Rectal smooth muscle tissue (tissue), 1 donor: ENCODE results near the gene ZDHHC16.
A peak's percentile ranks its signal among the peaks of the same experiment; 100 is the strongest.
"Not testable (repeated sequence)": the region's sequence is repeated elsewhere in the genome, so short reads cannot be mapped to it uniquely, and the experiment has no call there.

Source experiments
- H3K27ac ChIP-seq: one replicate; pipeline ENCODE4 v1.7.0; 2013; ENCODE audit warnings: low read depth, low read length, inconsistent platforms
- H3K27me3 ChIP-seq: one replicate; pipeline ENCODE4 v1.7.0; 2013; ENCODE audit warnings: low read length; ENCODE audit not compliant: control insufficient read depth, insufficient read depth
- H3K36me3 ChIP-seq: one replicate; pipeline ENCODE4 v1.7.0; 2013; ENCODE audit warnings: low read length; ENCODE audit not compliant: control insufficient read depth, insufficient read depth
- H3K4me1 ChIP-seq: one replicate; pipeline ENCODE4 v1.7.0; 2013; ENCODE audit warnings: low read length; ENCODE audit not compliant: control insufficient read depth, insufficient read depth
- H3K4me3 ChIP-seq: one replicate; pipeline ENCODE4 v1.7.0; 2013; ENCODE audit warnings: low read length
- H3K9ac ChIP-seq: one replicate; pipeline ENCODE4 v1.7.0; 2013; ENCODE audit warnings: low read length

Gene ZDHHC16

GRCh38 chr10:97412891-97413304 lies 33.1 kb upstream of the ZDHHC16 start:
- Histone ChIP-seq H3K9ac (no peak overlapping the region), H3K27ac (no peak overlapping the region), H3K4me1 (no peaks in the 10 kb centered on the region), H3K27me3 (no peaks in the 10 kb centered on the region), H3K36me3 (no peaks in the 10 kb centered on the region), H3K4me3 (no peak overlapping the region)

- no peaks in the 10 kb centered on the region for H3K36me3 ChIP-seq
- H3K4me1 ChIP-seq: peaks cover 3% of the 10 kb centered on the region
- no peaks in the 10 kb centered on the region for H3K27me3 ChIP-seq
- H3K4me3 ChIP-seq: no peak overlapping the region
- H3K9ac ChIP-seq: no peak overlapping the region
- H3K27ac ChIP-seq: no peak overlapping the region
Observed at GRCh38 chr10:97416565-97416964, 29.4 kb upstream of the ZDHHC16 start.

- H3K9ac ChIP-seq, H3K4me3 ChIP-seq, H3K27me3 ChIP-seq, H3K36me3 ChIP-seq, H3K27ac ChIP-seq: not testable (repeated sequence)
- peaks cover 10% of the 10 kb centered on the region for H3K4me1 ChIP-seq
Observed at GRCh38 chr10:97423757-97424098, 22.2 kb upstream of the ZDHHC16 start.

- Histone ChIP-seq H3K27me3 (no peaks in the 10 kb centered on the region), H3K36me3 (peaks cover 13% of the 10 kb centered on the region), H3K4me1 (peaks cover 10% of the 10 kb centered on the region), H3K4me3 (peak within 1 kb of the TSS; percentile 80), H3K27ac (peak within 1 kb of the TSS; percentile 79), H3K9ac (peak within 1 kb of the TSS; percentile 84)
Observed at GRCh38 chr10:97425964-97426775, 19.8 kb upstream of the ZDHHC16 start, which contains the start of gene PGAM1. TSS of gene PGAM1 (plus strand) at chr10:97426191. CDS start at chr10:97426308, 117 bp downstream.

DNA sequence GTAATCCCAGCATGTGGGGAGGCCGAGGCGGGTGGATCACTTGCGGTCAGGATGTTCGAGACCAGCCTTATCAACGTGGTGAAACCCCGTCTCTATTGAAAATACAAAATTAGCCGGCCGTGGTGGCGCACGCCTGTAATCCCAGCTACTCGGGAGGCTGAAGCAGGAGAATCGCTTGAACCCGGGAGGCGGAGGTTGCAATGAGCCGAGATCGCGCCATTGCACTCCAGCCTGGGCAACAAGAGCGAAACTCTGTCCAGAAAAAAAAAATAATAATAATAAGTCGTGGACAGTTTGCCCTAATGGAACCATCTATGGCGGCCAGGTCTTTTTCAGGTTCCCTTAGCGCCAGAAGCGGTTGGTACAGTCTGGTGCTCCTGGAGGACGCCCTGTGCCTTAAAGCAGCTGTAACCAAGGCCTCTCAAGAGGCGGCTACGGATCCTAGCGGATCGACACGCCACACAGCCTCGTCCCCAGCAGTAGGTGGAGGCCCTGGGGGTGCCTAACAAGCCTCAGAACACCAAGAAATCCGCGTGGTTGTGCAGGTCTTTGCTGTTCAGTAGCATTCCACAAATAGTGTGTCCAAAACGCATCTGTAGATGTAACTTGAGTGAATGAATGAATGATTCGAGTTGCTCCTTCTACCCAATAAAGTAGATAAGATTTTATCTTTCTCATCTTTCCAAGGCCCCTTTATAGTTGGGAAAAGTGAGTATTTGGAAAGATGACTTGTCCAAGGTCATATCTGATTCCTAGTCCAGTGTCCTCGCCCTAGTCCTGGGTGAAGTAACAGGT lies 19.0 kb upstream of the ZDHHC16 start:
- H3K4me1 ChIP-seq: peaks cover 10% of the 10 kb centered on the region
- peak overlapping the region; percentile 80 for H3K4me3 ChIP-seq
- peak overlapping the region; percentile 84 for H3K9ac ChIP-seq
- H3K27ac ChIP-seq: peak overlapping the region; percentile 69
- no peaks in the 10 kb centered on the region for H3K27me3 ChIP-seq
- H3K36me3 ChIP-seq: peaks cover 17% of the 10 kb centered on the region

DNA sequence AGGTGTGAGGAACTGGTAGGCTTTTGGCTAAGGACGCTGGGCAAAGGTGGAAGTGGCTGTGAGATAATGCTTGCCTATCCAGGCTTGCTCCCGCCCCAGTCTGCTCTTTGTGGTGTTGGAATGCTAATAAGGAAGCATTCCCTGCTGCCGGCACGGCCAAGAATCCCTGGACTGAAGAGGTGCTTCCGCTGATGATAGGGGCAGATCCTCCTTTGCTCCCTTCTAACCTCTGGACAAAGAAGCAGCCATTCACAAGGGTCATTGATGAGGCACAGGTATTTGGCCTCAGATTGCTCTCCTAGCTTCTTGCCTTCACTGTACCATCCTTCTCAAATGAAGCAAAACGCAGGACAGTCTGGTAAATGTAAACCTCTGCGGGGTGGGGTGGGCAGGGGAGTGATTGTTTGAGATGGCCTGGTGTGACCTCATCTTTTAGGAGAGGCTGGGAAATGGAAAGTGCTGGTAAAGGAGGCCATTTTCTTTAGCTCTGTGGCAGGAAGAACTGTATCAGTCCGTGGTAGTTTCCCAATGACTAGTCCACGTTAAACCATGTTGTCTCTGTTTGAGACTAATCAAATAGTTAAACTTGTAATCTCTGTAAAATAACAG lies 18.3 kb upstream of the ZDHHC16 start:
- no peaks in the 10 kb centered on the region for H3K27me3 ChIP-seq
- no peak overlapping the region for H3K9ac ChIP-seq
- peaks cover 17% of the 10 kb centered on the region for H3K36me3 ChIP-seq
- H3K4me1 ChIP-seq: peaks cover 10% of the 10 kb centered on the region
- peak overlapping the region; percentile 40 for H3K27ac ChIP-seq
- H3K4me3 ChIP-seq: peak overlapping the region; percentile 80

DNA sequence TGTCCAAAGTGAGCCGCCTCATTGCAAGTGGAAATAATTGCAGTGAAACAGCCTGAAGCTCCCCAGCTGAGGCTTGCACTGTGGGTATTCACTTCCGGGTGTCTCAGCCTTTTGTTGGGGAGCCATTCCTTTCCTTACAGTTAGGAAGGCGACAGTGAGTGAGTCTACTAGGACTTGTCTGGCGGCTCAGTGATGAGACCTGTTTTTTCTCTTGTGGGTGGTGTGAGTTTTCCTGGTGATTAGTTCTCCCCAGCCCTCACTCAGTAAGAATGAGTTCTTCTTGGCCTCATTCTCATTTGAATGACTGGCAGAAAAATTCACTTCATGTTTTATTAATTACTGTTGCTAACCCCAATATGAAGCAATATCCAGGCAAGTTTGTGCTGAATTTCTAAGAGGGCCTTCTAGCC lies 17.4 kb upstream of the ZDHHC16 start:
- H3K27me3 ChIP-seq: no peaks in the 10 kb centered on the region
- H3K4me3 ChIP-seq: no peak overlapping the region
- H3K27ac ChIP-seq: no peak overlapping the region
- no peak overlapping the region for H3K9ac ChIP-seq
- peaks cover 10% of the 10 kb centered on the region for H3K4me1 ChIP-seq
- peaks cover 20% of the 10 kb centered on the region for H3K36me3 ChIP-seq

- Histone ChIP-seq H3K36me3 (peaks cover 35% of the 10 kb centered on the region), H3K27ac (no peak overlapping the region)
Observed at GRCh38 chr10:97434055-97434454, 11.9 kb upstream of the ZDHHC16 start.

DNA sequence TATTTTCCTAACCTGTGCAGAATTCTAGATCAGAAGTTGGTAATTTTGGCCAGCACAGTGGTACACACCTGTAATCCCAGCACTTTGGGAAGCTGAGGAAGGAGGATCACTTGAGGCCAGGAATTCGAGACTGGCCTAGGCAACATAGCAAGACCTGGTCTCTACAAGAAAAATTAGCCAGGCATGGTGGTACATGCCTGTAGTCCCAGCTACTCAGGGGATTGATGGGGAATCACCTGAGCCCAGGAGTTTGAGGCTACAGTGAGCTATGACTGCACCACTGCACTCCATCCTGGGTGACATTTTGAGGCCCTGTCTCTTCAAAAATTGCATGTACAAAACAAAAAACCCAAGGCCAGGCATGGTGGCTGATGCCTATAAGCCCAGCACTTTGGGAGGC lies 11.4 kb upstream of the ZDHHC16 start:
- H3K9ac ChIP-seq: no peak overlapping the region
- peaks cover 35% of the 10 kb centered on the region for H3K36me3 ChIP-seq
- no peak overlapping the region for H3K27ac ChIP-seq
- no peaks in the 10 kb centered on the region for H3K4me1 ChIP-seq
- no peak overlapping the region for H3K4me3 ChIP-seq
- H3K27me3 ChIP-seq: no peaks in the 10 kb centered on the region

More at GRCh38 chr10:97434055-97434454, 11.9 kb upstream of the ZDHHC16 start:
- Histone ChIP-seq H3K9ac (no peak overlapping the region), H3K4me3 (no peak overlapping the region), H3K4me1 (no peaks in the 10 kb centered on the region), H3K27me3 (no peaks in the 10 kb centered on the region)

GRCh38 chr10:97435211-97435610 lies 10.8 kb upstream of the ZDHHC16 start:
- Histone ChIP-seq H3K36me3 (peaks cover 32% of the 10 kb centered on the region), H3K4me1 (no peaks in the 10 kb centered on the region), H3K27me3 (no peaks in the 10 kb centered on the region), H3K4me3 (no peak overlapping the region), H3K27ac (no peak overlapping the region), H3K9ac (no peak overlapping the region)

DNA sequence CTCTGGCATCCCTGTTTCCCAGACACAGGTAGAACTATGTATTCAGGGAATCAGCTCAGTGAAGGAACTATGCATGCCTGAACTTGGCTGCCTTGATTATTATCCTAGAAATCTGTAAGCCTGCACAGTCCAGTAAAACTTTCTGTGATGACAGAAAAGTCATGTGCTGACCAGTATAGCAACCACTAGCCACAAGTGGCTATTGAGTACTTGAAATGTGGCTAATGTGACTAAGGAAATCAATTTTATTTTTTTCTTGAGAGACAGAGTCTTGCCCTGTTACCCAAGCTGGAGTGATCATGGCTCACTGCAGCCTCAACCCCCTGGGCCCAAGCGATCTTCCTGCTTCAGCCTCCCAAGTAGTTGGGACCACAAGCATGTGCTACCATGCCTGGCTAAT lies 3.7 kb upstream of the ZDHHC16 start:
- no peak overlapping the region for H3K27ac ChIP-seq
- no peaks in the 10 kb centered on the region for H3K4me1 ChIP-seq
- peaks cover 12% of the 10 kb centered on the region for H3K36me3 ChIP-seq
- H3K27me3 ChIP-seq: no peaks in the 10 kb centered on the region
- no peak overlapping the region for H3K4me3 ChIP-seq
- no peak overlapping the region for H3K9ac ChIP-seq

DNA sequence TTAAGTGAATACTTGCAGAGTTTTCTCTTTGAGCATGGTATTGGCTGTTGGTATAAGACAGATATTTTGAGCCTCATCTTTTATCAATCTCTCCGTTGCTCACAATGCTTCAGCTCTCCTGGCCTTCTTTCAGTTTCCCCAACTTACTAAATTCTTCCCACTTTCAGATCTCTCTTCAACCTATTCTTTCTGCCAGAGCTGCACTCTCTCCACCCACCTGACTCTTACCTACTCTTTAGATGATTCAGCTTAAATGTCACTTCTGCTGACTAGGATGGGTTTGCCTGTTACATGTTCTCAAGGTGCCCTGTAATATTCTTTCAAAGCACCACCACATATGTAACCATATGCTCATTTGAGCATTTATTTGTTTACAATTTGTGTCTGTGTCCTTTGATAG lies 1.8 kb upstream of the ZDHHC16 start:
- H3K4me3 ChIP-seq: no peak overlapping the region
- H3K9ac ChIP-seq: no peak overlapping the region

More for the DNA sequence above, 1.8 kb upstream of the ZDHHC16 start:
- H3K4me1 ChIP-seq: peaks cover 3% of the 10 kb centered on the region
- no peaks in the 10 kb centered on the region for H3K27me3 ChIP-seq
- no peak overlapping the region for H3K27ac ChIP-seq
- peaks cover 6% of the 10 kb centered on the region for H3K36me3 ChIP-seq
